HS-5 (cell line): Measurements from ENCODE around the gene NRCAM.
A peak's percentile ranks its signal among the peaks of the same experiment; 100 is the strongest.
"Not testable (repeated sequence)": the region's sequence is repeated elsewhere in the genome, so short reads cannot be mapped to it uniquely, and the experiment has no call there.

Source experiments
- DNase-seq: peaks from one replicate; pipeline ENCODE4 v3.0.0-alpha.2; 2012; ENCODE audit warnings: low read depth

NRCAM gene

DNA sequence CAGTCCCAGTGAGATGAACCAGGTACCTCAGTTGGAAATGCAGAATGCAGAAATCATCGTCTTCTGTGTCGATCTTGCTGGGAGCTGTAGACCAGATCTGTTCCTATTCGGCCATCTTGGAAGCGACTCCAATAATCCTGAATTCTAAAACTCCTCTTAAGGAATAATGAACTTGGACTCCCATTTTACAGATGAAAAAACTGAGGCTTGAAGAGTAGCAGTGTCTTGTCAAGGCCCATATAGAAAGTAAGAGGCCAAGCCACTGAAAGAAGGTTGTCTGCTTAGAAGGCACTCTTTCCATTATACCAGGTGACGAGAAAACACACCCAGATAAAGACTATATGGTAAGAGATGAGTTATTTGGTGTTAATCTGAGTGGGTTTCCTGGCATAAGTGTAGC is 177.5 kb downstream of the NRCAM start:
- no peak for DNase-seq

DNA sequence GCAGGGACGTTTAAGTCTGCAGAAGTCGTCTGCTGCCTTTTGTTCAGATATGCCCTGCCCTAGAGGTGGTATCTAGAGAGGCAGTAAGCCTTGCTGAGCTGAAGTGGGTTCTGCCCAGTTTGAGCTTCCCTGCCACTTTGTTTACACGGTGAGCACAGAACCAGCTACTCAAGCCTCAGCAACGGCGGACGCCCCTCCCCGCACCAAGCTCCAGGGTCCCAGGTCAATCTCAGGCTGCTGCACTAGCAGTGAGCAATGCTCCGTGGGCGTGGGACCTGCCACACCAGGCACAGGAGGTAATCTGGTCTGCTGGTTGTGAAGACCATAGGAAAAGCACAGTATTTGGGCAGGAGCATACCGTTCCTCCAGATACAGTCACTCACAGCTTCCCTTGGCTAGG is 178.0 kb downstream of the NRCAM start:
- DNase-seq = no peak

DNA sequence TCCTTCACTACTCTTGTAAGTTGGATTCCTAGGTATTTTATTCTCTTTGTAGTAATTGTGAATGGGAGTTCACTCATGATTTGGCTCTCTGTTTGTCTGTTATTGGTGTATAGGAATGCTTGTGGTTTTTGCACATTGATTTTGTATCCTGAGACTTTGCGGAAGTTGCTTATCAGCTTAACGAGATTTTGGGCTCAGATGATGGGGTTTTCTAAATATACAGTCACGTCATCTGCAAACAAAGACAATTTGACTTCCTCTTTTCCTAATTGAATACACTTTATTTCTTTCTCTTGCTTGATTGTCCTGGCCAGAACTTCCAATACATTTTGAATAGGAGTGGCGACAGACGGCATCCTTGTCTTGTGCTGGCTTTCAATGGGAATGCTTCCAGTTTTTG is 181.8 kb downstream of the NRCAM start:
- DNase-seq = not testable (repeated sequence)

DNA sequence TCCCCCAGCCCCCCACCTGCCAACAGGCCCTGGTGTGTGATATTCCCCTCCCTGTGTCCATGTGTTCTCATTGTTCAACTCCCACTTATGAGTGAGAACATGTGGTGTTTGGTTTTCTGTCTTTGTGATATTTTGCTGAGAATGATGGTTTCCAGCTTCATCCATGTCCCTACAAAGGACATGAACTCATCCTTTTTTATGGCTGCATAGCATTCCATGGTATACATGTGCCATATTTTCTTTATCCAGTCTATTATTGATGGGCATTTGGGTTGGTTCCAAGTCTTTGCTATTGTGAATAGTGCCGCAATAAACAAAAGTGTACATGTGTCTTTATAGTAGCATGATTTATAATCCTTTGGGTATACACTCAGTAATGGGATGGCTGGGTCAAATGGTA is 183.3 kb downstream of the NRCAM start:
- DNase-seq = not testable (repeated sequence)

DNA sequence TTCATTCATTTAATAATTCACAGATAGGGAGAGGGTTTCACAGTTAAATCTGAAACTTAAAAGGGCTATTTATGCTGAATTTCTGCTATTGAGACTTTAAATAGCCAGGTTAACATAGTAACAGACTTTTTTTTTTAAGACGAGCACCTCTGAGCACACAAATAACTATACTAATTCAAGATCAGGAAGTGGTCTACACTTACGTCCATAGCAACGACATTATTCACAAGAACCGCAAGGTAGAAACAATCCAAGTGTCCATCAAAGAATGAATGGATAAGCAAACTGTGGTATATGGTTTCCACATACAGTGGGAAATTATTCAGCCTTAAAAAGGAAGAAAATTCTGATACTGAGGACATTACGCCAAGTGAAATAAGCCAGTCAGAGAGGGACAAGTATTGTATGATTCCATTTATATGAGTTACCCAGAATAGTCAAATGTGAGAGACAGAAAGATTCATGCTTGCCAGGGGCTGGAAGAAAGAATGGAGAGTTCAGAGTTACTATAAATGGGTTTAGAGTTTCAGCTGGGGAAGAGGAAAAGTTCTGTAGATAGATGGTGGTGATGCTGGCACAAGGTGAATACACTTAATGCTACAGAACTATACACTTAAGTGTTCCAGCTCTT is 185.7 kb downstream of the NRCAM start:
- DNase-seq = no peak

DNA sequence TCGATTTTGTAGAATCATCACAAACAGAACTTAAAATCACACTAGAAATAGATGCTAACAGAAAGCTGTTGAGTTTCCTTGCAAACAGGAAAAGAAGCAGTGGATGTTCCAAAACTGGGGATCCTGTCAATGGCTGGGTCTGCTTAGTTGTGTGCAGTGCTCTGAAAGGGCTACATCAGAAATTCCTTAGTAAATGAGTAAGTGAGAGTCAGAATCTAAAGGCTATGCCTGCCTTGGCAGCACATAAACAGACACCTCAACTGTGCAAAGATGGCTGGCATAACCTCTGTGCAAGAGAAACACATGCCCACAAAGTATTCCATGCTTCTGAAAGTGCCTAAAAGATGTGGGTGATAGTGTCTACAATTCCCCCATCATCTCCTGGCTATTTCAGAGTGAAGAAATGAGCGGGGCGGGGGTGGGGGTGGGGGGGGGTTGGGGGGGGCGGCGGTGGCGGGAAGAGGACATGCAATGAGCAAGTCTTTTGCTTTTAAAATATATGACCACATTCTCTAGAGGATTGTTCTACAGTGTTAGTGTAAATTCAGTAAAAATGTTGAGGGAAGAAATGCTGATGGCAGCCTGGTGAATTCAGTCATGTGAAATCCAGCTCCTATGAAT is 187.9 kb downstream of the NRCAM start:
- no peak for DNase-seq

DNA sequence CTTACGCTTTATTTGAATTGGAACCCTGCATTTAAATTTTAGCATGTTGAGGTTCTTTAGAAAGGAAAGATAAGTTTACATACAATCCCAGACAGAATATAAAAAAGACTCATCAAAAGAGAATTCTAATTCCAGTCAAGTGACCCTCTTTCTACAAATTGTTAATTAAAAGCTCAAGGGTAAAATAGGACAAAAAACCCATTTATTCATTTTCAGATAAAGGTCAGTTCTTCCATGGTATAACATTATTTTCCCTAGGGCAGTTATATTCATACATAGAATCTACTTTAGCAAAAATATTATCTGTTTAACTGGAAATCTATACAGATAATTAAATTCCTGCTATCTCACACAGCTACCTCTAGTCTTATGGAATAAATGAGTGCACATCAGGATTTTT is 188.6 kb downstream of the NRCAM start:
- no peak for DNase-seq

DNA sequence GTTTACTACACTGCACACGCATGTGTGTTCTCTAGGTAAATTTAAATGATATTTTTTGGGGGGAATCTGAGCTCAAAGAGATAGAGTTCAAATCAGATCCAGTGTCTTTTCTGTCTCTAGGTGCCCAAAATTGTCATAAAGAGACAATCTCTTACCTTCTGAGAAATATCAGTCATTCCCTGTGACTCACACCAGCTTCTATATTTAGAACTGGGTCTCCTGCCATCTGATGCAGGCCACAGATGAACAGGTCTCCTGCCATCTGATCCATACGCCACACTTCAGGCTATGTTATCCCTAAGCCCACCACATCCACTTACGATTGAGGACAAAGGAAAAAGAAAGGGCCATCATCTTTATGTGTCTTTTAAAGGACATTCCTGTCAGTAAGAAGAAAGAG is 189.7 kb downstream of the NRCAM start:
- no peak for DNase-seq

DNA sequence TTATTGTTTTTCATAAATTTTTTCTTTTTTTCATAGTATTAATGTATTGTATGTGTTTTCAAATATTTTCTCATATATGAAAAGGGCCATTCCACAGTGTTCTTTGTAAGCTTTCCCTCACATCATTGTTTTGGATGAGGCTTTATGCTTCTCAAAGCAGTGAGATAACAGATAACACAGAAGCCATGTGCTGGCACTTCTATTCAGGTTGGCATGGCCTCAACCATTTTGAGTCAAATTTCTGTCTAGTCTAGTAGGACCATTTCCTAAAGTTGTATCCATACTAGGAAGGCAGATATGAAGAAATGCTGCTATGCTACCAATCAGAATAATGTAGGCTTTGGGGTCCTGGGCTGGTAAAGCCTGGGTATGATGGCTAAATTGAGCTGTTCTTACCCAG is 190.2 kb downstream of the NRCAM start:
- no peak for DNase-seq

DNA sequence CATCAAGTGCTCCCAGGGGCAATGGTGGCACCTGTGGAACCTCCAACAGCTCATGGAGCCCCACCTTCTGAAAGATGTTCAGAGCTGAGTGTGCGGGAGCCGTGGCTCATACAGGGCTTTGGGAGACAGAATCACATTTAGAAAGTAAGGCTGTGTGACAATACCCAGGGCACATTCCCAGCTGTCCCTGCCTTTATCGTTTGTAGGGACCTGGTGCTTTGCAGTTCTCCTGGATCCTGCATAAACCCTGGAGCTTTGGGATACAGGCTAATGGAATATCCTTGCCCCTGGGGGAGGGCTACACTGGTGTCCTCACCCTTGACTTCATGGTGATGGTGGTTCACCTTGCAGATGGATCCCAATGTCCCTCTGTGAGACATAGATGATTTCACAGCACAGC is 191.2 kb downstream of the NRCAM start:
- DNase-seq = no peak

DNA sequence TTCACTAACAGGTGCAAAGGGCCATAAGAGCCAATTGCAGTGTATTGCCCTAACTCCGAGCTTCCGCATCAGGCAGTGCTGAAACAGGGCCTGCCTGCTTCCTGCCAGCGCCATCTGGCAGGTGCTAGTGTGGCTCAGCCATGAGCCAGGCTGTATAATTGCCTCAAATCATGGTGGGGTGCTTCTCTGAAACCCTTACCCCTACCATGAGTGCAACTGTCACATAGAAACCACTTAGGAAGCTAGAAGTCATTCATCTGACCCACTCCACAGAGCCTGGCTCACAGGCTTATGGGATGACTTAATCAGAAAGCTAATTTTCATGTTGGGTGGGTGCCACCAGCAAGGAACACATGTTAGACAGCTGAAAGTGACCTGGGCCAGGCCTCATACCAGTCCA is 192.8 kb downstream of the NRCAM start:
- no peak for DNase-seq

DNA sequence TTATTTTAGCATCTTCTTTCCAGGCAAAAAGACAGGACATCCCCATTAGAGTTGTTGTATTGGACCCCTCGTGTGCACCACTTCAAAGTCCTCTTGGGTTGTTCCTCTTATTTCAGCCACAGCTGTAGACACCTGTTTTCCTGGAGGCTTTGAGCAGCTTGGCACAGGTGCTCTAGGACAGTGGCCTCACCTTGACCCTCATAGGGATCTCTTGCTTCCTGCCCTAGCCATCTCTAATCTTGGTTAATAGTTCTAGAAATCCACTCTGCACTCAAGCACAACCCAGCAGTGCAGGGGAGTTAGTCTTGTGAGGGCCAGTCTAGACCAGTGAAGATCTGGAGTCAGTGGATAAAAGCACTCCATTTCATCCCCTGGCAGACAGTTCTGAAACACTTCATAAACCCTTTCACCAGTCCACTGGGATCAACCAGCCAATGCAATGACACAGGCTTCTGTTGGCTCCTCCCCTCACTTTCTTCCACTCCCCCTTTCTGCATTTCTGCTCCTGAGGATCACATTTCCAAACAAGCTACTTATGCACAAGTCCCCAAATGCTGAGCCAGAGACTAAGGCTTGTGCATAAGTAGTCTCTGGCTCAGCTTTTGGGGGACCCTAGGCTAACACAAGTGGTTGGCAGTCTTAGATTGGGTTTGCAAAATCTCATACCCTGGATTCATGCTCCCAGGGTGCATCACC is 194.5 kb downstream of the NRCAM start:
- no peak for DNase-seq

DNA sequence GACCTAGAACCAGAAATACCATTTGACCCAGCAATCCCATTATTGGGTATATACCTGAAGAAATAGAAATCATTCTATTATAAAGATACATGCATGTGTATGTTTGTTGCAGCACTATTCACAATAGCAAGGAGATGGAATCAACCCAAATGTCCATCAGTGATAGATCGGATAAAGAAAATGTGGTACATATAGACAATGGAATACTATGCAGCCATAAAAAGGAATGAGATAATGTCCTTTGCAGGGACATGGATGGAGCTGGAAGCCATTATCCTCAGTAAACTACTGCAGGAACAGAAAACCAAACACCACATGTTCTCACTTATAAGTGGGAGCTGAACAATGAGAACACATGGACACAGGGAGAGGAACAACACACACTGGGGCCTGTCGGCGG is 196.8 kb downstream of the NRCAM start:
- DNase-seq = not testable (repeated sequence)

DNA sequence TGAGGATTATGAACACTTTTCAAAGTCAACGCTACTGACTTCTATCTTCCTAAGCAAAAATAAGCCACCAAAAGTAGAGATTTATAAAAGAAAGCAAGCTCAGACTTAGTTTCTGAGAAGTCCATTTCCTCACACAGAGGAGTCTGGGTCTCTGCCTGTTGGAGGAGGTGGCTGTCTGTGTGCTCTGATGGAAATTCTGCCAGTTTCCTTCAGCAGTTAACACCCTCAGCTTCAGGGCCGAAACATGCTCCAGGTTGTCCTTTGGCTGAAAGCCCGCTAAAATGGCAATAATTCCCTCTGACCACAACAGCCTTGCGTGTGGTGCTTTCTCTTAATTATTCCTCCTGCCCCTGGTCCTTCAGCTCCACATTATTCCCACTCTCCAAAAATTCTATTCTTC is 198.3 kb downstream of the NRCAM start:
- no peak for DNase-seq

DNA sequence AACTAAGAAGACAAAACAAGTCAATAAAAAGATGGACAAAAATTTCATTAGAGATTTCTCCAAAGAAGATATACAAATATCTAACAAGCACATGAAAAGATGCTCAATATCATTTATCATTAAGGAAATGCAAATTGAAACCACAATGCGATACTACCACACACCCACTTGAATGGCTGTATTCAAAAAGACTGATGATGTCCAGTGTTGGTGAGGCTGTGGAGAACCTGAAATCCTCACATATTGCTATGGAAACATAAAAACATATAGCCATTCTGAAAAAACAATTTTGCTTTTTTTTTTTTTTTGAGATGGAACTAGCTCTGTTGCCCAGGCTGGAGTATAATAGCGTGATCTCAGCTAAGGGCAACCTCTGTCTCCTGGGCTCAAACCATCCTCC is 202.0 kb downstream of the NRCAM start:
- no peak for DNase-seq

DNA sequence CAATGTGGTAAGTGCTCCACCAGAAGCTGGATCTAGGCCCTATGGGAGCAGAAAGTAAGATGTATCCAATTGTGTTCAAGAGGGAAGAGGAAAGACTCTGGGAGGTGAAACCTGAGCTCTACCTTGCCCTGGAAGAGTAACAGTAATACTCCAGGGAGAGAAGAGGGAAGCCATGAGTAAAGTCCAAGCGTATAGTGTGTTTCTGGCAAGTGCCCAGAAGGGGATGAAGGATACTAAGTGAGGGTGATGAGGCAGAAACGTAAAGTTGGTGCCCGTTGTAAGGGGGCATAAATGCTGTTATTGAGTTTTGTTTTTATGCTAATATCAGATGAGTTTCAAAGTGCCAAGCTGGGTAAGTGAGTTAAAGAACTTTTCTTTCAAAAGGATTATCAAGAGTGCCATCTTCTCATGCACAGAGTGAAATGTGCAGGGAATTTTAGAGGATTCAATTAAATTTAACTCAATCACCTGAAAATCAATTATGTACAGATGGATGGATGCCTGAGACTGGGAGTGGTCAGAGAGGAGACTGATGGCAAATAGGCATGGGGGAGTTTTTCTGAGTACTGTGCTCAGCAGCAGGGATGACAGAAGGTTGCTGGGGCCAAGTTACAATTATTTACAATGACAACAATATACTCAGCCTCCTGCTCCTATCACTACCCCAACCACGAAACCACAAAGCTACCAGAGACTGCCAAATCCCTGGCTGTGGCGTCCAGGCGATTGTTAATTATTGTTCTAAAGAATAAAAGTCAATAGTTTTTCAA is 202.8 kb downstream of the NRCAM start:
- DNase-seq = no peak

DNA sequence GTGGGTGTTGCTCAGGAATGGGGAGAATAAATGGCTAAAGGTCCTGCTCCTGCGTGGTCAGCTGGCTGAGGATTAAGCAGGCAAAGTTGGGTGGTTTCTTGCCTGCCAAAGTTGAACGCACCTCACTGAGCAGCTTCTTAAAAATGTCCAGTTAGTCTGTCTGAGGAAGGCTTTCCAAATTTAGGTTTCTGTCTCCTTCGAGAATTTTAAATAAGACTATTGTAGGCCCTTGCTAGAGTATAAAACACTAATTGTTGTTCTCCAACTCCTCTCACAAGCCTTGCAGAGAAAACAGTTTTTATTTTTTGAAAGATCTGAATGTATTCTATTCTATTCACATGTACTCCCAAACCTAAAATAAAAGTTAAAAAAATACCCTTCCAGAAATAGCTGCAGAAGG is 204.1 kb downstream of the NRCAM start:
- DNase-seq = no peak

DNA sequence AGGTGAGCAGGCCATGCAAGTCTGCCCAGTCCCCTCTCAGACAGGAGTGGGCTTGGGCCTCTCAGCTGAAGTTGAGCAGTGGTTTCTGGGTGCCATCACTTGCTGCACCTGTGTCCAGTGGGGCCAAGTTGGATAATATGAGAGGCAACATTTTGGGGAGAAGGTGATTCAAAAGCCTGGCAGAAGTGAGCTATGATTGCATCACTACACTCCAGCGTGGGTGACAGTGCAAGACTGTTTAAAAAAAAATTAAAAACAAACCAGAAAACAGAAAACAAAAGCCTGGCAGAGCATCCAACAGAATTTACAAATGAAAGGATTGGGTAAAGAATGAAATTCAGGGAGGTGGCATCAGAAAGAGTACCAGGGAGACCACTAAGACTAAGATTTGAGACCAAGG is 204.5 kb downstream of the NRCAM start:
- no peak for DNase-seq

DNA sequence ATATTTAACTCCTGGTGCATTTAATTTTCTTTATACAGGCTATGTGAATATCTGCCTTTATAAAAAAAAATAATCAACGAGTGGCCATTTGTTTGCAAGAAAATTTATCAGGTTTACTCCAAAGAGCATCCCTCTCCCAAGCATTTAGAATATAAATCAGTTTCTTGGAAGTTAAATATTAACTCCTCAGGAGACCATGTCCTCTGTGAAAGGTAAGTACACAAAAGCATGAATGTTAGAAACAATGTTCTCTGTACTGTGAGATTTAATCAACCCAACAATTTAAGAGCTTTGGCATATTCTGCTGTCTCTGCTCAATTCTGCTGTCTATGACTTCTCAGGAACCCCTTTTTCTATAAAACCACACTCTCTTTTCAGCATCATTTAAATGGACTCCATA is 206.8 kb downstream of the NRCAM start:
- DNase-seq = no peak

DNA sequence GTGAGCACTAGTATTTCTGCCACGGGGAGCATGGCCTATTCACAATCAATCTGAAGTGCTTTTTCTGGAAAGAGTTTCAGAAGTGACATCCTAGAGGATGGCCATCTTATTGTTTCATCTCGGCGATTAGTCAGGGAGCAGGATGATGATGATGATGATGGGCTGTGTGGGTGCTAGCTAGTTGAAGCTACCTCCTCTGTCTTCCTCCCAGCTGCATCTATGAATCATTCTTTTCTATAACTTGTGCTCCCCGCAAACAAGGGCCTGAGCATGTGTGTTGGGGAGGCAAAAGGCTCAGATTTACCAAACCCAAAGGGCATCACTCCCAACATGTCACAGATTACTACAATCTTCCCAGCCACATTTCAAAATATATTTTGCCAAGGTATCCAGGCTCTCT is 207.4 kb downstream of the NRCAM start:
- DNase-seq = no peak

DNA sequence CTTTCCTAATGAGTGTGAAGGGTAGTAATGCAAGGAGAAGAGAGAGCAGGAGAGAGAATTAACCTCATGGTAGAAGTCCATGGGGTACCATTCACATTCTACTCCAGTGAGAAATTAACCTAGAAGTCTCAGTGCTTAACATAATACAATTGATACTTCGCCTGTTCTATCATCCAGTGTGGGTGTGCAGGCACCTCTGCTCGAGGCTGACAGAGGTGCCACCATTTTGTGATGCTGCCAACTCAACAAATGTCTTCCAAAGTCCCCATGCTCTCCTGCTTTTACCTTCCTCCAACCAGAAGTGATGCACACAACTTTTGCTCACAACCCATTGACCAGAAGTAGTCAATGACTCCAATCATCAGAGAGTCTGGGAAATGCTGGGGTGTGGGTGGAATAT is 207.8 kb downstream of the NRCAM start:
- no peak for DNase-seq

DNA sequence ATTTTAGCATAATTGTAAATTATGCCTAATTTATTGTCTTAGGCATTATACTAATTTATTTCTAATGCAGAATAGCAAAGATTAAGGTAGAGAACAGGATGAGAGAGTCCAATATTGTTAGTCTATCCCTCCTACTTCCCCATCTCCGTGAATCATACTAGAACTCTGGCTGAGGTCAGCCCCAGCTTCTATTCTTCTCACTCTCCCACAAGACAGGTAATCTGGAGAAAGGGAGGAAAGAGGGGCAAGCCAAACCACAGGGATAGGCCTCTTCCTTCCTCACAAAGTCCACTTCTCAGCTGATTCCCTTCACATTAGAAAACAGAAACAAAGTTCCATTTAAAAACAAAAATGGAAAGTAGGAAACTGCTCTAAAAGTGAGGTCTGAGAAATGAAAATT is 208.6 kb downstream of the NRCAM start:
- DNase-seq = no peak

DNA sequence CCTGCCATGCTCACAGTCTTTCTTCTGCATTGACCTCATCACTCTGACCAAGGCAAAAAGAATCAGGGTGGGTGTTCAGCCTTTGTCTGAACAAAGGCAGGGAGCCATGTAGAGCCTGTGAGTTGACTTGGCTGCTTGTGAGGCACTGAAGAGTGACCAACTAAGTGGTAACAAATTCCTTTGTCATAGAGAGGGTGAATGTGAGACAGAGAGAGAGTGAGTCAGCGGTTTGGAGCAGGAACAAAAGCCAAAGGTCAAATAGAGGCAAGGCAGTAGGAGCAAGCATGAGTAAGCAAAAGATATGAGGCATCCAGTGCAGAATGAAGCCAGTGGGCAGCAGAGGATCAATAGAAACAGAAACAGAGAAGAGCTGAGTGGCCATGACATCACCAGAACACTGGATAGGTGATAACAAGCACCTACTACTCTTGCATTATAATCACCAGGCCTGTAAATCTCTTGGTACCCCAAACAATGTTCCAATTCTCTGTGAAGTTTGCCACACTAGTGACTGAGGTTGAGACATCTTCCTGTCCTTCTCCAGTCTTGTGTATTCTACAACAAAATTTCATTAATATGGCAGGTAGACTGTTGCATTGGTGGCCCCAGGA is 209.9 kb downstream of the NRCAM start:
- peak; percentile 92 for DNase-seq
